Measurements from ENCODE around the gene WSB1.

Gene WSB1

GRCh38 chr17:27256225-27257030 is 37.5 kb upstream of the WSB1 start:
- Histone ChIP-seq H3K9me2 (replicated peaks; ENCODE audit: control insufficient read depth, low read length) (no peaks in the 10 kb centered on the region), H3F3A (ENCODE audit: control insufficient read depth, insufficient read depth) (no peaks in the 10 kb centered on the region), H3K4me2 (ENCODE audit: low read length) (no peak overlapping the region), H3K79me2 (ENCODE audit: control insufficient read depth, low read length) (no peaks in the 10 kb centered on the region), H3K27me3 (ENCODE audit: control insufficient read depth, low read length) (no peaks in the 10 kb centered on the region; the same call in 1 of the 2 replicates), H4K20me1 (ENCODE audit: control insufficient read depth, insufficient read depth, low read depth, low read length) (no peaks in the 10 kb centered on the region), H3K36me3 (ENCODE audit: control insufficient read depth, low read length) (no peaks in the 10 kb centered on the region), H3K4me1 (ENCODE audit: control insufficient read depth, low read length) (peaks cover 7% of the 10 kb centered on the region; the same call in 1 of the 2 replicates), H3K27ac (ENCODE audit: low read depth, low read length) (no peak overlapping the region), H3K9me3 (ENCODE audit: control insufficient read depth, insufficient read depth, low read length) (no peaks in the 10 kb centered on the region), H3K4me3 (ENCODE audit: low read length) (no peak overlapping the region)
- TF ChIP-seq CTCF (IDR thresholded peaks at IDR 0.05; ENCODE audit: low read depth, low read length, poor library complexity, severe bottlenecking) (no peak), EZH2phosphoT487 (IDR thresholded peaks at IDR 0.05; ENCODE audit: borderline replicate concordance, low read length) (no peak)

- Histone ChIP-seq H3K27me3 (ENCODE audit: control insufficient read depth, low read length) (no peaks in the 10 kb centered on the region; the same call in 1 of the 2 replicates), H3K36me3 (ENCODE audit: control insufficient read depth, low read length) (no peaks in the 10 kb centered on the region), H3K4me1 (ENCODE audit: control insufficient read depth, low read length) (peaks cover 7% of the 10 kb centered on the region; the same call in 1 of the 2 replicates), H3K9me2 (replicated peaks; ENCODE audit: control insufficient read depth, low read length) (no peaks in the 10 kb centered on the region), H3F3A (ENCODE audit: control insufficient read depth, insufficient read depth) (no peaks in the 10 kb centered on the region), H3K27ac (ENCODE audit: low read depth, low read length) (no peak overlapping the region), H3K9me3 (ENCODE audit: control insufficient read depth, insufficient read depth, low read length) (no peaks in the 10 kb centered on the region), H3K79me2 (ENCODE audit: control insufficient read depth, low read length) (no peaks in the 10 kb centered on the region), H3K4me2 (ENCODE audit: low read length) (no peak overlapping the region), H3K4me3 (ENCODE audit: low read length) (no peak overlapping the region), H4K20me1 (ENCODE audit: control insufficient read depth, insufficient read depth, low read depth, low read length) (no peaks in the 10 kb centered on the region)
- TF ChIP-seq CTCF (IDR thresholded peaks at IDR 0.05; ENCODE audit: low read depth, low read length, poor library complexity, severe bottlenecking), result no peak
- TF ChIP-seq EZH2phosphoT487 (IDR thresholded peaks at IDR 0.05; ENCODE audit: borderline replicate concordance, low read length), result no peak
These were observed 36.9 kb upstream of the WSB1 start for GRCh38 chr17:27257031-27257357.

- Histone ChIP-seq H3K27ac (ENCODE audit: low read depth, low read length) (no peak overlapping the region), H3F3A (ENCODE audit: control insufficient read depth, insufficient read depth) (no peaks in the 10 kb centered on the region), H4K20me1 (ENCODE audit: control insufficient read depth, insufficient read depth, low read depth, low read length) (no peaks in the 10 kb centered on the region), H3K79me2 (ENCODE audit: control insufficient read depth, low read length) (no peaks in the 10 kb centered on the region), H3K9me2 (replicated peaks; ENCODE audit: control insufficient read depth, low read length) (no peaks in the 10 kb centered on the region), H3K27me3 (ENCODE audit: control insufficient read depth, low read length) (no peaks in the 10 kb centered on the region; the same call in 1 of the 2 replicates), H3K9me3 (ENCODE audit: control insufficient read depth, insufficient read depth, low read length) (no peaks in the 10 kb centered on the region), H3K4me3 (ENCODE audit: low read length) (no peak overlapping the region), H3K4me1 (ENCODE audit: control insufficient read depth, low read length) (peaks cover 7% of the 10 kb centered on the region; the same call in 1 of the 2 replicates), H3K4me2 (ENCODE audit: low read length) (no peak overlapping the region), H3K36me3 (ENCODE audit: control insufficient read depth, low read length) (no peaks in the 10 kb centered on the region)
- TF ChIP-seq CTCF (IDR thresholded peaks at IDR 0.05; ENCODE audit: low read depth, low read length, poor library complexity, severe bottlenecking) (no peak), EZH2phosphoT487 (IDR thresholded peaks at IDR 0.05; ENCODE audit: borderline replicate concordance, low read length) (no peak)
These were observed 34.6 kb upstream of the WSB1 start for GRCh38 chr17:27259356-27259755.

All from DOHH2 (cell line).